GM21576 (cell line): Measurements from ENCODE around the gene SLC1A1.
"Not testable (repeated sequence)": the region's sequence is repeated elsewhere in the genome, so short reads cannot be mapped to it uniquely, and the experiment has no call there.

ENCODE experiments used
- ATAC-seq: cut with Tn5 transposase; IDR thresholded peaks from one replicate; pipeline ENCODE4 v1.9.1; 2021; ENCODE audit warnings: mild to moderate bottlenecking, moderate library complexity; ENCODE audit not compliant: unreplicated experiment

The SLC1A1 gene

GRCh38 chr9:4574657-4575243 lies 84.5 kb downstream of the SLC1A1 start:
- ATAC-seq: no peak

GRCh38 chr9:4575997-4576396 lies 85.7 kb downstream of the SLC1A1 start:
- no peak for ATAC-seq

- ATAC-seq: no peak
Observed at GRCh38 chr9:4576448-4576847, 86.2 kb downstream of the SLC1A1 start.

GRCh38 chr9:4579001-4579400 lies 88.7 kb downstream of the SLC1A1 start:
- ATAC-seq: no peak

- no peak for ATAC-seq
Observed at GRCh38 chr9:4581035-4581760, 90.9 kb downstream of the SLC1A1 start.

- no peak for ATAC-seq
Observed at GRCh38 chr9:4581861-4582565, 91.7 kb downstream of the SLC1A1 start.

- no peak for ATAC-seq
Observed at GRCh38 chr9:4583001-4583400, 92.7 kb downstream of the SLC1A1 start.

GRCh38 chr9:4584636-4585035 lies 94.4 kb downstream of the SLC1A1 start:
- ATAC-seq: no peak

GRCh38 chr9:4585135-4585534 lies 94.9 kb downstream of the SLC1A1 start:
- no peak for ATAC-seq

GRCh38 chr9:4588721-4589120 lies 98.5 kb downstream of the SLC1A1 start:
- no peak for ATAC-seq

- ATAC-seq: no peak
Observed at GRCh38 chr9:4590430-4591122, 100.3 kb downstream of the SLC1A1 start.

- no peak for ATAC-seq
Observed at GRCh38 chr9:4591123-4591500, 100.8 kb downstream of the SLC1A1 start.

- ATAC-seq: no peak
Observed at GRCh38 chr9:4592295-4592694, 102.0 kb downstream of the SLC1A1 start.

- ATAC-seq: no peak
Observed at GRCh38 chr9:4592886-4593285, 102.6 kb downstream of the SLC1A1 start.

- no peak for ATAC-seq
Observed at GRCh38 chr9:4594545-4594944, 104.3 kb downstream of the SLC1A1 start.

GRCh38 chr9:4594994-4595393 lies 104.7 kb downstream of the SLC1A1 start:
- ATAC-seq: no peak

- no peak for ATAC-seq
Observed at GRCh38 chr9:4596165-4596922, 106.1 kb downstream of the SLC1A1 start.

- ATAC-seq: no peak
Observed at GRCh38 chr9:4600368-4600767, 110.1 kb downstream of the SLC1A1 start.

- no peak for ATAC-seq
Observed at GRCh38 chr9:4603830-4604229, 113.6 kb downstream of the SLC1A1 start.

- no peak for ATAC-seq
Observed at GRCh38 chr9:4604678-4605095, 114.4 kb downstream of the SLC1A1 start.

GRCh38 chr9:4606033-4606432 lies 115.8 kb downstream of the SLC1A1 start:
- not testable (repeated sequence) for ATAC-seq
